22Rv1 (cell line): ENCODE data around the gene COBL.

ENCODE experiments used
- H3K27ac ChIP-seq: fragments of 450-650 bp; 2 replicates; pipeline ENCODE4 v1.5.1; 2017
- CTCF ChIP-seq: fragments of 450-650 bp; IDR thresholded peaks from 2 replicates; pipeline ENCODE4 v1.5.1; 2017; ENCODE audit warnings: mild to moderate bottlenecking
- ZFX ChIP-seq: fragments of 450-650 bp; IDR thresholded peaks from 2 replicates; pipeline ENCODE4 v1.6.1; 2017; ENCODE audit warnings: antibody characterized with exemption, borderline replicate concordance

The COBL gene

GRCh38 chr7:50977421-50977820 lies 339.2 kb downstream of the COBL start:
- H3K27ac ChIP-seq: no peak overlapping the region
- no peak for TF ChIP-seq CTCF
- no peak for TF ChIP-seq ZFX

- TF ChIP-seq ZFX (no peak), CTCF (no peak)
- no peak overlapping the region for H3K27ac ChIP-seq
These were observed 340.5 kb downstream of the COBL start for GRCh38 chr7:50976064-50976463.

- H3K27ac ChIP-seq: no peak overlapping the region
- TF ChIP-seq ZFX (no peak), CTCF (no peak)
These were observed 342.4 kb downstream of the COBL start for GRCh38 chr7:50974240-50974639.

- no peak overlapping the region for H3K27ac ChIP-seq
- no peak for TF ChIP-seq CTCF
- no peak for TF ChIP-seq ZFX
These were observed 342.8 kb downstream of the COBL start for GRCh38 chr7:50973814-50974213.

- no peak overlapping the region for H3K27ac ChIP-seq
- TF ChIP-seq ZFX: no peak
These were observed 346.5 kb downstream of the COBL start for GRCh38 chr7:50970092-50970491.
